Fibroblast of gingiva (primary cell): ENCODE measurements around the gene SH3TC1.

ENCODE experiments used
- DNase-seq: peaks from one replicate; pipeline ENCODE4 v3.0.0-alpha.2; 2011; ENCODE audit warnings: low read depth

SH3TC1 gene

DNA sequence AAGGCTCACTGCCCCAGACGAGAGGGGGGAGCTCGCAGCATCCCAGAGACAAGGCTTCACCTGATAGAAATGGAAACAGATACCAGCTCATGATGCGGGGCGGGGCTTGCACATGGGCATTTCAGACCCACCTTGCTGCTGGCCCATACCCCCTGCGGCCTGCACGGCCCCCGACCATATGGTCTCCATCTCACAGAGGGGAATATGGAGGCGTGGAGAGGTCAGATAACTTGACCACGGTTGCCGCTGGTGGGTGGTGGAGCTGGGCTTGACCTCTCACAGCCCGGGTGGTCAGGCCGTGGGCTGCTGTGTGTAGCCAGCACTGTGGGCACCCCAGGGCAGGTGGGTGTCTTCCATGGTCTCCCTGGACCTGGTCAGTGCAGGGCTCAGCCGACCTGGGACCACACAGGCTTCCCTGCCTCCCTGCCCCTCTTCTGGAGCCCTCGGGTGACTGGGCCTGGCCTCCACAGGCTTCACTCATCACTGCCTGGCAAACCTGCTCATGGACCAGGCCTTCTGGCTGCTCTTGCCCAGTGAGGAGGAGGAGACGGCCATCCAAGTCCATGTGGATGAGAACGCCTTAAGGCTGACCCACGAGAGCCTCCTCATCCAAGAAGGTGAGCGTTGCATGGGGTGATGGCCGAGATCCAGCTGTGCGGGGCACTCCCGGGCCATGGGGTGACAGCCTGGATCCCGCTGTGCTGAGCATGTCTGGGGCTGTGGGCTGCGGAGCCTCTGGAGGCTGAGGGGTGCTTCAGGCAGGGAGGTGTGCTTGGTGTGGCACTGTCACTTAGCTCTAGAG, 16.8 kb downstream of the SH3TC1 start:
- no peak for DNase-seq

DNA sequence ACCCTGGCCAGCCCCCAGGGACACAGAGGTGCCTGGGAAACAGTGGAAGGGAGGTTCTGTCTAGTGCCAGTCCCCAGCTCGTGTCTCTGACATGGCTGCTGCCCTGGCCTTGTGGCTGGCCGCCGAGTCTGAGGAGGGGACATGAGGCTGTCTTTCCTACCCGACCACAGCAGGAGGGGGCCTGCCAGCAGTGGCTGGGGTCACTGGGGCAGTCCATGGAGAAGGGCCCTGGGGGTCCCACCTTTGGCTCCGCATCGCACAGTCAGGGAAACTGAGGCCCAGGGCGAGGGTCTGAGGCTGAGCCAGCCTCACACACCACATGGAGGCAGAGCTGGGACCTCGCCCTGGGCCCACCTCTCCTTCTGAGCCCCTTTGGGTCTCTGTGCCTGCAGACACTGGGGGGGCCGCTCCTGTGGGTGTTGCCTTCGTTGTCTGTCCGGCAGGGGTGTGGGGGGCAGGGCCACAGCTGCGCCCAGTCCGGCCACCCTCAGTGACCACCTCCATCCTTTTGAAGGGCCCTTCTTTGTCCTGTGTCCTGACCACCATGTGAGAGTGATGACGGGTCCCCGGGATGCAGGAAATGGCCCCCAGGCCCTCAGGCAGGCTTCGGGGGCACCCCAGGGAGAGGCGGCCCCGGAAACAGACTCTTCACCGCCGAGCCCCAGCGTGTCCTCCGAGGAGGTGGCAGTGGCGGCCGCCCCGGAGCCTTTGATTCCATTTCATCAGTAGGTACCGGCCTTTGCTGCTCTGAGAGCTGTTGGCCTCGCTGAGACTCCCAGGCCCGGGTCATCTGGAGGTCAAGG, 17.6 kb downstream of the SH3TC1 start:
- no peak for DNase-seq

DNA sequence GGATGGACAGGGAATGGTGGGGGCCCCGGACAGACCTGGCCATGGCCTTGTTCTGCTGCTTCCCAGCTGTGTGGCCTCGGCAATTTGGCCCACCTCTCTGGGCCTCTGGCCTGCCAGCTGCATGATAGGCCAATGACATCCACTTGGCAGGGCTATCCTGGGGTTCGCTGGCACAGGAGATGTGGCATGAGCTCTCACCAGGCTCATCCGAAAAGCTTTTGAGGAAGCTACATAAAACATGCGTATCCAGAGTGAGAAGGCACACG, 18.1 kb downstream of the SH3TC1 start:
- DNase-seq = no peak

DNA sequence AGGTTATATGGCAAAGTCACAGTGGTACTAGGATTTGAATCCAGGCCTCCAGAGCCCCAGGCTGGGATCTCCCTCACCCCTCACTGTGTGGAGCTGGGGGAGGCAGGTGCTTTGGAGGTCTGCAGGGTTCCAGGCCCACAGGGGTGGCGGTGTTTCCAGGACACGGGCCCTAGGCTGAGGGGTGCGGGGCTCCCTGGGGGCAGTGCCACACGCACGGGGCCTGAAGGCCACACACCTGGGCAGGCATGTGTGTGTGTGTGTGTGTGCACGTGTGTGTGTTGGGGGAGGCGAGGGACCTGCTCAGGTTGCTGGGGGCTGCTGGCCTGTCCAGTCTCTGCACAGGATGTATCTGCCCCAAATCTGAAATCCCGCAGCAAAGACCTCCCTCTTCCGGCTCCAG, 18.8 kb downstream of the SH3TC1 start:
- DNase-seq = no peak

DNA sequence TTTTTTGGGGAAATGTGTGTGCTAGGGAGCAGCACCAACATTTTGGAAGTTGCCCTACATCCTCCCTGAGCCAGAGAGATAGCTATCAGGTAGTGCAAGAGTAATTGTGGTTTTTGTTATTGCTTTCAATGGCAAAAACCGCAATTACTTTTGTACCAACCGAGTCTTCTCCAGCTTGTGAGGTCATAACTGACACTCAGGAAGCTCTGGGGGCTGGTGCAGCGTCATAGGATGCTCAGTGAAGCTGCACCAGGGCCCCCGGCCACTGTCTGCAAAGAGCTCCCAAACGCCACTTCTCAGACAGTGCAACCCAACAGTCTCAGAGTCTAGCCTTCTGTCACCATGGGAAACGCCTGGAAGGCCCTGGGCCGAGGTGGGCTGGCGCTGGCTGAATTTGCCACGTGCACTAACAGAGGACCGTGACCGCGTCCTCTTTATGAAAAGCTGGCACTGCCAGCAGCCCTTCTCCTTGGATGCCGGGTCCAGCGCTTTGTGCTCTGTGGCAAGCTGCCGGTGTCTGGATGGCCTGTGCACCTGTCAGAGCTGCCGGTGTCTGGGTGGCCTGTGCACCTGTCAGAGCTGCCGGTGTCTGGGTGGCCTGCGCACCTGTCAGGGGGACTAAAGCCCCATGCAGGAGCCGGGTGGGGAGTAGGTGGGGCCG, 19.4 kb downstream of the SH3TC1 start:
- no peak for DNase-seq

DNA sequence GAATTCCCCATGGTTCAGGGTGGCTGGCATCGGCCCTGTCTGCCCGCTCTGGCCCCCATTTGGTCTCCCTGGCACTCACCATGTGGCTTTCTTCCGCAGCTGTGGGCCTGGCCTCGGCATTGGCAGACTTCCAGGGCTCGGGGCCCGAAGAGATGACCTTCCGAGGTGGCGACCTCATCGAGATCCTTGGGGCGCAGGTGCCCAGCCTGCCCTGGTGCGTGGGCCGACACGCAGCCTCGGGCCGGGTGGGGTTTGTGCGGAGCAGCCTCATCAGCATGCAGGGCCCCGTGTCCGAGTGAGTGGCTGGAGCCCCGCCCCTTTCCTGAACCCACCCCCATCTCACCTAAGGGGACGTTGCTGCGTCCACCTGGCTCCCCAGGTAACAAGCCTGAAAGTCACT, 20.1 kb downstream of the SH3TC1 start:
- no peak for DNase-seq

DNA sequence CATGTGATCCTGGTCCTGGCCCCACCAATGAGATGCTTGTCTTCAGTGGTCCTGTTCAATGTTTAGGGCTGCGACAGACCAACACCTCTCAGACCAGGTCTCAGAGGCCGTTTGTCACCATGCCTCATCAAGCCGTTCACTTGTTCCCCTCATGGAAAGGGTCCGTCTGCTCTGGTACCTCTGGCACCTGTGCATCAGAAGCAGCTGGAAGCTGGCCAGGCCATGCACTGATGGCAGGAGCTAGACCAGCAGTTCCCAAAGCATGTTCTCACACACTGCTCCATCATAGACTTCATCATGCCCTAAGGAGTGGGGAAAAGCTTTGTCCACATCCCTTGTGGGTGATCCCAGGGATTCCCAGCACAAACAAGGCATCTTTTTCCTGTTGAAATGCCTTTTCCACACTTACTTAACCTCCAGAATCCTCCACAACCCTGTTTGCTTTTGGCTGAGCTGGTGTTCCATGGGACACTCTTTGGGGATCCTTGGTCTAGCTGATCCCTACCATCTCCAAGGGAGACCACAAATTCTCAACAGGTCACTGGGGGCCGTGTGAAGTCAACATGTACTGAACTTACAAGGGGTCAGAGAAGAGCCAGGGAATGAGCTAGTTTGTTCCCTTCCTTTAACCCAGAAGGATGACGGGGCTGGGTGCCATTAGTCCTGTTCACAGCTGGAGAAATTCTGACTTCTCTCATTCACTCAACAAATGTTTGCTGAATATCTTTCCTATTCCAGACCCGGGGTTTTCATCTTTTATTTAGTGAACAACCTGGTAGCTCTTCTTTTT, 21.8 kb downstream of the SH3TC1 start:
- no peak for DNase-seq

DNA sequence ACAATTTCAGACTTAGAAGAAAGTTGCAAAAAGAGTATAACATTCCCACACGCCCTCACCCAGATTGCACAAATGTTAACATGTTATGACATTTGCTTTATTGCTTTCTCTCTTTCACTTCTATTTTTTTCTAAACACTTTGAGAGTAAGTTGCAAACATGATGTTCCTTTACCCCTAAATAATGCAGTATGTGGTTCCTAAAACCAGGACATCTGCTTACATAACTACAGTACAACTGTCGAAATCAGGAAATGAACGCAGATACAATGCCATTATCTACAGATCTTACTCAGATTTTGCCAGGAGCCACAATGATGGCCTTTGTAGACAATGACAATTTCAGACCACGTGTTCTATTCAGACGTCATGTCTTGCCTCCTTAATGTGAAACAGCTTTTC, 22.4 kb downstream of the SH3TC1 start:
- DNase-seq = peak; percentile 78

DNA sequence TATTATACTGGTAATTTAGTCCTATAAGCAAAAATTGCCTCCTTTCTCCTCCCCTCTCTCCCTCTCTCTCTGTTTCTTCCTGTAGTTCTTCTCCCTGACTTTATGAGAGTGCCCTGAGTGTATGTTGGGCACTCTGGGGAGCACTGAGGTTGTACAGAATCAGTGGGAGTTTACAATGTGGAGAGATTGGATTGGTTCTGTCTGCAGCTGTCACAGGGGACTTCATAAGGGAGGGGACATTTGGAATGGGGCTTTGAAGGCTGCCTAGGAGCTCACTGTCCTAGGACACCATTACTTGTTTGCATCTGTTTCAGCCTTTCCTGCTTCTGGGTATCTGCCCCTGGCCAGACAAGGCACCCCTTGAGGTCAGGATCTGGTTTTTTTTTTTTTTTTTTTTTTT, 22.9 kb downstream of the SH3TC1 start:
- DNase-seq = no peak

DNA sequence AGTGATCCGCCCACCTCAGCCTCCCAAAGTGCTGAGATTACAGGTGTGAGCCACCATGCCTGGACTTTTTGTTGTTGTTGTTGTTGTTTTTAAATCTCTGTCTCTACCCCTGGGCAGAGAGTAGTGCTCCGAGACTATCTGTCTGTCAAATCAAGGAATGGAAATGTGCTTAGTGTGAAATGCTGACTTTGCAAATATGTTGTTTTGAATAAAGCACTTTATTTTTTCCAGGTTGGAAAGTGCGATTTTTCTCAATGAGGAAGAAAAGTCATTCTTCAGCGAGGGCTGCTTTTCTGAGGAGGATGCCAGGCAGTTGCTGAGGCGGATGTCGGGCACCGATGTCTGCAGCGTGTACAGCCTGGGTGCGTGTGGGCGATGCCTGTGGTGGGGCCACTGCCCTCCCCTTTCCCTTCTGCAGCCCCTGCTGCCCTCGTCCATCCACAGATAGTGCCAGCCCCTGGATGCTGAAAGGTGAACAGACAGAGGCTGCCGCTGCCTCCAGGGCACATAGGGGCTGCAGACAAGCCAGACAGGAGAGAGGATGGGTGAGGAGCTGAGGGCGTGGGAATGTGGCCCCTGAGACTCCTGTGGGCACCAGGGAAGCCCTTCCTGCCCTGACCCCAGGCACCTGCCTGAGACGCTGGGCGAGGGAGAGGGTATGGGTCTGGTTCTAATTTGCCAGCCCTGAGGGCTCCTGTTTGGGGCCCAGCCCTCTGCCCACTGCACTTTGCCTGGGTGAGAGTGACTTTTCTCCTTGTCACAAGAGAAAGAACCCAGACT, 23.7 kb downstream of the SH3TC1 start:
- DNase-seq = no peak

DNA sequence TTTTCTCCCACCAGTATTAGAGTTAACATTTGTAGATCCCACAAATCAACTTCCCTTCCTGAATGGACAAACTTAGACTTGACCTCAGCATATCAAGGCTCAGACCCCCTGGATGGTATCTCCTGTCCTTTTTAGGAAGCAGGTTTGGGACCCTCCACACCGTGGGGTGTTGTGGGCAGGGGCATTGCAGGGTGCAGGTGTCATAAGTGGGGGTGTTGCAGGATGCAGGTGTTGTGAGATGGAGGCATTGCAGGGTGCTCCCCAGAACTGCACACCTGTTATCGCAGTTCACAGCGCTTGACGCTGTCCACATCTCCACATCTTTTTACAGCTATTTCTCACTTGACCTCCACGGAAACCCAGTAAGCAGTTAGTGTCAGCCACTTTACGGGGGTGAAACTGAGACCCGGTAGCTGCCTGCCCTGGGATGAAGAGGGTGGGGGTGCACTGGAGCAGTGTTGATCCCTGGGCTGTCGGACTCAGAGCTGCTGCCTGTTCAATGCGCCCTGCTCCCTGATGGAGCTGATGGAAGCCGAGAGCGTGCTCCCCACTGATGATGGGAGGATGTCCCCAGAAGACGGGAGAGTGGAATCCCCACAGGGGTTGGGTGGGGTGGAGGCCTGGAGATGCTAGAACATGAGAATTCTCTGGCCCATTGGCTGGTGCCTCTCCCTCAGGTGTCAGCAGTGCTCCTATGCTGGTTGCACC, 25.3 kb downstream of the SH3TC1 start:
- no peak for DNase-seq

DNA sequence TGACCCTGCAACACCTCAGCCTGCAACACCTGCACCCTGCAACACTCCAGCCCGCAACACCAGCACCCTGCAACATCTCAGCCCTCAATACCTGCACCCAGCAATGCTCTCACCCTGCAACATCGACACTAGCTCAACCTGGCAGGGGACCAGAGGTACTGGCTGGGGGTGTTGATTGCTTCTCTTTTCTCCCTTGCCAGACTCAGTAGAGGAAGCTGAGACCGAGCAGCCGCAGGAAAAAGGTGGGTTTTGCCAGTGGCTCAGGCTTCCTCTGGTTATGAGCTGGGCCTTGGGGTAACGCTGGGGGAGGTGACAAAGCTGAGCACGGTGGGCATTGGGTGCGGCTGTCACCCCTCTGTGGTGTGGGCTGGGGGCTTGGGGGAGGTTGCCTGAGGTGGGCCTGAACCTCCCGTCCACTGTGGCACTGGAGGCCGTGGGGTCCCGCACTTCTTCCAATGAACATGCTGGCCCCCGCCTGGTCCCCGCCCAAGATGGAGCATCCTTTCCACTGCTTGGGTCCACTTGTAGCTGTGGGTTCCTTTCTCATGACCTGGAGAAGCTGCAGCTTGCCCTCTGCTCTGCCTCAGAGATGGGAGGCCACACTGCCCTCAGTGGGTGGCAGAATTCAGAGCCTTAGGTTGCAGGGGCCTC, 26.0 kb downstream of the SH3TC1 start:
- no peak for DNase-seq

DNA sequence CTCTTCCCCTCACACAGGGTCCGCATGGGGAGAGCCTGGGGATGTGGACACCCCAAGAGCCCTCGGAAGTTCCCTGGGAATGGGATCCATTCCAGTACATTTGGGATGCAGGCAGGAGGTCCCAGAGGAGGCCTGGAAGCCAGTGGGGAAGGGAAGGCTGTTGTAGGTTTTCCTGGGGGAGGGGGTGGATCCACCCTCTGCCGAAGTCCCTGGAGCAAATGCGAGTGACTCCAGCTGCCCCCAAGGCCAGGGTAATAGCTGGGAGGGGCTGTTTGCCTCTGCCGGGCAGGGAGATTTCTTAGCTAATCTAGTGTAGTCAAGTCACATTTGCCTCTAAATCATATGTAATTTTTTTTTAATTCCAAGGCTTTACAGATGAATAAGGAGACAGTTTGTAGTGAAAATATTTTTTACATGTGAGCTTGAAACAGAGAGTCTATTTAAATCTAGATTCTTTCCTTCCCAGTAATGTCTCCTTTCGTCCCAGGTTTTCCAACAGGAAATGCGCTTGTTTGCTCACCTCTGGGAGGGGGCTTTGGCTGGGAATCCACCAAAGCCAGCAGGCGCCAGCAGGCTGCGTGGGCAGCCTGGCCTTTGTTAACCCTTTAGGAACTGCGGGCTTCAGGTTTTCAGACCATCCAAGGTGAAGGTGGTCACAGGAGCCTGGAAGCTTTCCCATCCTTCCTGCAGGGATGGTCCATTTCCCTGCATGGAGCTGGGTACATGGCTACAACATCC, 26.8 kb downstream of the SH3TC1 start:
- no peak for DNase-seq

DNA sequence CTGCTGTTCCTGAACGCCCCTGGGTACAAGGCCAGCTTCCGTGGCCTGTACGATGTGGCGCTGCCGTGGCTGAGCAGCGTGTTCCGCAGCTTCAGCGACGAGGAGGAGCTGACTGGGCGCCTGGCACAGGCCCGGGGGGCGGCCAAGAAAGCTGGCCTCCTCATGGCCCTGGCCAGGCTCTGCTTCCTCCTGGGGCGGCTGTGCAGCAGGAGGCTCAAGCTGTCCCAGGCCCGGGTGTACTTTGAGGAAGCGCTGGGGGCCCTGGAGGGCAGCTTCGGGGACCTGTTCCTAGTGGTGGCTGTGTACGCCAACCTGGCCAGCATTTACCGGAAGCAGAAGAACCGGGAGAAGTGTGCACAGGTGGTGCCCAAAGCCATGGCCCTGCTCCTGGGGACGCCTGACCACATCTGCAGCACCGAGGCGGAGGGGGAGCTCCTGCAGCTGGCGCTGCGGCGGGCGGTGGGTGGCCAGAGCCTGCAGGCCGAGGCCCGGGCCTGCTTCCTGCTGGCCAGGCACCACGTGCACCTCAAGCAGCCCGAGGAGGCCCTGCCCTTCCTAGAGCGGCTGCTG, 28.2 kb downstream of the SH3TC1 start:
- no peak for DNase-seq

DNA sequence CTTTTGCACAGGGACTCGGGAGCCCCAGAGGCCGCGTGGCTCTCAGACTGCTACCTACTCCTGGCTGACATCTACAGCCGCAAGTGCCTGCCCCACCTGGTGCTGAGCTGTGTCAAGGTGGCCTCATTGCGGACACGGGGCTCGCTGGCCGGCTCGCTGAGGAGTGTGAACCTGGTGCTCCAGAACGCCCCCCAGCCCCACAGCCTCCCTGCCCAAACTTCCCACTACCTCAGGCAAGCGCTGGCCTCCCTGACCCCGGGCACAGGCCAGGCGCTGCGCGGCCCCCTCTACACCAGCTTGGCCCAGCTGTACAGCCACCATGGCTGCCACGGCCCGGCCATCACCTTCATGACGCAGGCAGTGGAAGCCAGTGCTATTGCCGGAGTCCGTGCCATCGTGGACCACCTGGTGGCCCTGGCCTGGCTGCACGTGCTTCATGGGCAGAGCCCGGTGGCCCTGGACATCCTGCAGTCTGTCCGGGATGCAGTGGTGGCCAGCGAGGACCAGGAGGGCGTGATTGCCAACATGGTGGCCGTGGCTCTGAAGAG, 28.8 kb downstream of the SH3TC1 start:
- no peak for DNase-seq

DNA sequence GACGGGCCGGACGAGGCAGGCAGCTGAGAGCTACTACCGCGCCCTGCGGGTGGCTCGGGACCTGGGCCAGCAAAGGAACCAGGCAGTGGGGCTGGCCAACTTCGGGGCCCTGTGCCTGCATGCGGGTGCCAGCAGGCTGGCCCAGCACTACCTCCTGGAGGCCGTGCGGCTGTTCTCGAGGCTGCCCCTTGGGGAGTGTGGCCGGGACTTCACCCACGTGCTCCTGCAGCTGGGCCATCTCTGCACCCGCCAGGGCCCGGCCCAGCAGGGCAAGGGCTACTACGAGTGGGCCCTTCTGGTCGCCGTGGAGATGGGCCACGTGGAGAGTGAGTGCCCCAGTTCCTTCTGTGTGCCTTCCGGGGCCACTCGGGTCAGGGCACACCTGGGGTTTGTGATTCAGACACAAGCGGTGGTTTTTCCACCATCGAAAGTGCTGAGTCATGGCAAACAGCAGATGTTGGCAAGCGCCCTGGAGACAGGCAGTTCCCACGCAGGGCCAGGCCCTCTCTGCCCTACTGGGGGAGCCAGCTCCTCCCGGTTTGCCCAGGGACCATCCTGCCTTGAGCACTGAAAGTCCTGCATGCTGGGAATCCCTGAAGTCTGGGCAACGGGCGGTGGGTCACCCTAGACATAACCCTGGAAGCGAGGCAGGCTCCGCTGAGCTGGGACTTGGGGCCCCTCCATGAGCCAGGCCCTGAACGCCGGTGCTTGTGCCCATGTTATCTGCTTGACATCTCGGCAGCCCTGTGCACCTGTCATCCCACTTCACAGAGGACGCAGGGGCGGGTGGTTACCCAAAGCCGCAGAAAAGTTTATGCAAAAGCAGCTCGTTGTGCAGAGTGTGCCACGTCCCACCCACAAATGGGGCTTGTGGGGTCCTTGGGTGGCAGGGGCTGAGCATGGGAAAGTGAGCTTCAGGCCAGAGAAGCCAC, 29.5 kb downstream of the SH3TC1 start:
- DNase-seq = peak; percentile 76

DNA sequence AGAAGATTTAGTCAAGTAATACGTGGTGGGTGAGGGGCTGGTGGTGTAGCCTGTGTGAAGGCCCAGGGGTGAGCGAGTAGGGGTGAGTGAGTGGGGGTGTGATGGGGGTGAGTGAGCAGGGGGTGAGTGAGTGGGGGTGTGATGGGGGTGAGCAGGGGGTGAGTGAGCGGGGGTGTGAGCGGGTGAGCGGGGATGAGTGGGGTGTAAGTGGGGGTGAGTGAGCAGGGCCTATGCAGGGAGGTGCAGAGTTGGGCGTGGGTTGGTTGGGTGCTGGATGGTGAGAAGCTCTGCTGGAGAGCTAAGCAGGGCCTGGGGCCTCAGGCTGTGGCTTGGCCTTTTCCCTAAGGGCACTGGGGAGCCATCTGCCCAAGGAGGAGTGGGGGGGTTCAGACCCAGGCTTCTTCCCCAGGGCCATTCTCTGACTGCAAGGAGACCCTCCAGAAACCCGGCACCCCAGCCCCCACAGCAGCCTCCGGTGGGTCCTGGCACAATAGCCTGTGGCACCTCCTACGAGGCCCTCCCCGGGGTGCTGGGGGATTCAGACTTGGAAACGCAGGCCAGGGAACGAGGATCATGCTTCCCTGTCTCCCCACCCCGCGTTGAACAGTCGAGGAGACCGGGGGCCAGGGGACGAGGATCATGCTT, 30.4 kb downstream of the SH3TC1 start:
- no peak for DNase-seq
